Kidney (tissue), 14 donors: ENCODE data around the gene THTPA. TPM values are rescaled to one million over a fixed set of nuclear protein-coding genes. Genes with fewer than 3 reads are reported as not detected.

Source experiments
- DNase-seq, 5 donors: peaks; one replicate each; pipeline ENCODE4 v3.0.0-alpha.2; 2013 to 2020
- FAIRE-seq: peaks from 2 replicates; lab custom pipeline; 2012; peaks lifted over from hg19 to GRCh38; lab: Jason Lieb, UNC
- H3K27ac ChIP-seq, 2 donors: one replicate each; pipeline ENCODE4 v1.7.0; 2013; ENCODE audit warnings: low read depth in 2 of 2, low read length in 2 of 2, inconsistent platforms in 1 of 2
- H3K27me3 ChIP-seq: one replicate; pipeline ENCODE4 v1.7.1; 2013; ENCODE audit warnings: low read length, inconsistent platforms; ENCODE audit not compliant: control insufficient read depth, insufficient read depth
- H3K36me3 ChIP-seq, 3 donors: one replicate each; pipeline versions ENCODE4 v1.7.0 to v1.7.1; 2013; ENCODE audit warnings: low read length in 3 of 3, control low read depth in 1 of 3, inconsistent platforms in 1 of 3; ENCODE audit not compliant: insufficient read depth in 3 of 3, control insufficient read depth in 2 of 3
- H3K4me1 ChIP-seq, 3 donors: one replicate each; pipeline versions ENCODE4 v1.7.0 to v1.7.1; 2013; ENCODE audit warnings: low read length in 3 of 3, inconsistent platforms in 1 of 3, low read depth in 1 of 3; ENCODE audit not compliant: control insufficient read depth in 2 of 3, insufficient read depth in 2 of 3
- H3K4me3 ChIP-seq, 3 donors: one replicate each; pipeline versions ENCODE4 v1.7.0 to v1.8.1; 2013; ENCODE audit warnings: low read length in 3 of 3, control low read depth in 1 of 3, inconsistent platforms in 1 of 3
- H3K9ac ChIP-seq, 3 donors: one replicate each; pipeline versions ENCODE4 v1.7.0 to v1.7.1; 2013; ENCODE audit warnings: low read length in 3 of 3, control low read depth in 1 of 3, inconsistent platforms in 1 of 3
- H3K9me3 ChIP-seq, 3 donors: one replicate each; pipeline versions ENCODE4 v1.7.0 to v1.7.1; 2013; ENCODE audit warnings: low read length in 3 of 3, control low read depth in 1 of 3, inconsistent platforms in 1 of 3; ENCODE audit not compliant: control insufficient read depth in 2 of 3, insufficient read depth in 1 of 3
- intact Hi-C: fragments of 100-400 bp; cut with DNase I; formaldehyde crosslinking; loops from one replicate; pipeline ENCODE4 v1.11.1; 2022
- polyA plus RNA-seq: library from polyadenylated mRNA; stranded (reverse); fragments of 350-450 nt; fragmentation: Illumina TruSeq; extraction: RNeasy Lipid Tissue Mini Kit (QIAGEN cat#74804); gene quantifications from one replicate; pipeline ENCODE4 v1.2.3, GENCODE V29; 2014; ENCODE audit warnings: low read depth, low replicate concordance; ENCODE audit not compliant: insufficient read depth
- total RNA-seq: library from RNA; stranded (reverse); fragmentation: NEBNext Ultra II Directional; extraction: Animal tissue kit (Norgen Biotek cat#: 25700); gene quantifications from one replicate; pipeline ENCODE4 v1.2.1, GENCODE V29; 2021
- TF ChIP-seq, protein P1 (sequence below): IDR thresholded peaks from 3 replicates; pipeline ENCODE4 v1.5.1; 2012; ENCODE audit warnings: mild to moderate bottlenecking, moderate library complexity, borderline replicate concordance; ENCODE audit not compliant: insufficient read depth; ENCODE audit errors: extremely low read depth
- donor health status: control.
- donor health status: control.
- donor health status: control.
- donor health status: control.
- donor health status: control.
- donor health status: DM: yes; HTN: yes; CAD: no.
- donor health status: Normal renal cell carcinoma (clear cell type).

The THTPA gene
- total and polyA plus RNA-seq, 2 donors from 2014 or later, result 24.4 to 38.4 TPM

DNA sequence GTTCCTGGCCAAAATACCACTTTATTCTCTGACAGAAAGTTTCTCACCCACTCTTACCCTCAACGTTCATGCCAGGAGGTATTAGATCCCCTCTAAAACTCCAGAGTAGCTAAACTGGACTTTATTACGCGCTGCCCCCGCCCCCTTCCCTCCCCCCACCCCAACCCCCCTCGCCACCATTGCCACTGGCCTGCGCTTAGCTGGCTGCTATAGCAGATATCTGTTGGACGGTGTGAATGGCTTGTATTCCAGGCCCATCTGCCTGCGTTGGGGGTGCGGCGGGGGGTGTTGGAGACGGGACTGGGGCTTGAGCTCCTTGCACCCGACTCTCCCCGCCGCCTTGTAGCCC lies 564 bp upstream of the THTPA start:
- H3K9ac ChIP-seq, result peak overlapping the region; percentile 60 to 89 (median 65)
- TF ChIP-seq, protein P1, sequence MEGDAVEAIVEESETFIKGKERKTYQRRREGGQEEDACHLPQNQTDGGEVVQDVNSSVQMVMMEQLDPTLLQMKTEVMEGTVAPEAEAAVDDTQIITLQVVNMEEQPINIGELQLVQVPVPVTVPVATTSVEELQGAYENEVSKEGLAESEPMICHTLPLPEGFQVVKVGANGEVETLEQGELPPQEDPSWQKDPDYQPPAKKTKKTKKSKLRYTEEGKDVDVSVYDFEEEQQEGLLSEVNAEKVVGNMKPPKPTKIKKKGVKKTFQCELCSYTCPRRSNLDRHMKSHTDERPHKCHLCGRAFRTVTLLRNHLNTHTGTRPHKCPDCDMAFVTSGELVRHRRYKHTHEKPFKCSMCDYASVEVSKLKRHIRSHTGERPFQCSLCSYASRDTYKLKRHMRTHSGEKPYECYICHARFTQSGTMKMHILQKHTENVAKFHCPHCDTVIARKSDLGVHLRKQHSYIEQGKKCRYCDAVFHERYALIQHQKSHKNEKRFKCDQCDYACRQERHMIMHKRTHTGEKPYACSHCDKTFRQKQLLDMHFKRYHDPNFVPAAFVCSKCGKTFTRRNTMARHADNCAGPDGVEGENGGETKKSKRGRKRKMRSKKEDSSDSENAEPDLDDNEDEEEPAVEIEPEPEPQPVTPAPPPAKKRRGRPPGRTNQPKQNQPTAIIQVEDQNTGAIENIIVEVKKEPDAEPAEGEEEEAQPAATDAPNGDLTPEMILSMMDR, result no peak
- DNase-seq (no peak), FAIRE-seq (no peak)
- H3K9me3 ChIP-seq, result no peaks in the 10 kb centered on the region
- H3K27me3 ChIP-seq, result peaks cover 1% of the 10 kb centered on the region
- H3K36me3 ChIP-seq, result peaks cover 0 to 8% (median 2%) of the 10 kb centered on the region in 3 donors
- H3K4me1 ChIP-seq, result peaks cover 0 to 19% (median 5%) of the 10 kb centered on the region in 3 donors
- peak overlapping the region; percentile 56 to 88 (median 85) for H3K4me3 ChIP-seq
- intact Hi-C loops, result no loop called here
- peak overlapping the region; percentile 97 to 98 for H3K27ac ChIP-seq

DNA sequence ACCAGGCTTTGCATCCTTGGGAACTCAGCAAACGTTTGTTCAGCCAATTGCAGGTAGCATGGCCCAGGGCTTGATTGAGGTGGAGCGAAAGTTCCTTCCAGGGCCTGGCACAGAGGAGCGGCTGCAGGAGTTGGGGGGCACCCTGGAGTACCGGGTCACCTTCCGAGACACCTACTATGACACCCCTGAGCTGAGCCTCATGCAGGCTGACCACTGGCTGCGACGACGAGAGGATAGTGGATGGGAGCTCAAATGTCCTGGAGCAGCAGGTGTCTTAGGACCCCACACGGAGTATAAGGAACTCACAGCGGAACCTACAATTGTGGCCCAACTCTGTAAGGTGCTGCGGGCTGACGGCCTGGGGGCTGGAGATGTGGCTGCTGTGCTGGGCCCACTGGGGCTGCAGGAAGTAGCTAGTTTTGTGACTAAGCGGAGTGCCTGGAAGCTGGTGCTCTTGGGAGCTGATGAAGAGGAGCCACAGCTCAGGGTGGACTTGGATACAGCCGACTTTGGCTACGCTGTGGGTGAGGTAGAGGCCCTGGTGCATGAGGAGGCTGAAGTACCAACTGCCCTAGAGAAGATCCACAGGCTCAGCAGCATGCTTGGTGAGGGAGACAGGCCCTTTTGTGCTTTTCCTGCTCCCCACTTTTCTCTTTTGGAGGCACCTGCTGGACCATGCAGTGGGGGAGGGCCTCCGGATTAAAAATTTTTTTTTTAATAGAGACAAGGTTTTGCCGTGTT lies 799 bp downstream of the THTPA start:
- peak in 2 of 5 donors; percentile 40 to 74 for DNase-seq
- Histone ChIP-seq H3K27ac (peak overlapping the region; percentile 97 to 98), H3K27me3 (no peaks in the 10 kb centered on the region), H3K9ac (peak overlapping the region; percentile 65 to 98 (median 89)), H3K36me3 (peaks cover 2 to 13% (median 12%) of the 10 kb centered on the region in 3 donors), H3K4me1 (peaks cover 0 to 18% (median 5%) of the 10 kb centered on the region in 3 donors), H3K9me3 (no peaks in the 10 kb centered on the region), H3K4me3 (peak overlapping the region; percentile 56 to 88 (median 85))
- TF ChIP-seq, protein P1, result no peak
- intact Hi-C loops, result no loop called here
- no peak for FAIRE-seq

DNA sequence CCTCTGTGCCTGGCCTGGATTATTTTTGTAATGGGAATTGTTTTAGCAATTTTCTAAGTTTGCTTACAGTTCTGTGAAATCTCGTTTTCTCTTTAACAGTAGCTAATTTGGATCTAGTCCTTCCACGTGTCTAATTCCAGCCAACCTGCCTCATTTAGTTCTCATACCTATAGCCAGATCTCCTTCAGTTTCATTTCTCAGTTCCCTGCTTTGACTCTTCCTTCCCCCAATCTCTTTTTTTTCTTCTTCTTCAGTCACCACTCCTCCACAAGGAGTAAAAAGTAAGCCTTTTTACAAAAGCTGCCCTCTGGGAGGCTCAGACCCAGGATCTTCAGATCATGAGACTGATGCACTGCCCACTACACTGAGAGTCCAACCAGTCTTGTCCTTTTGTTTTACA lies 1.4 kb downstream of the THTPA start:
- Histone ChIP-seq H3K36me3 (peaks cover 2 to 16% (median 13%) of the 10 kb centered on the region in 3 donors), H3K27ac (no peak overlapping the region), H3K4me3 (no peak overlapping the region), H3K9ac (no peak overlapping the region), H3K9me3 (no peaks in the 10 kb centered on the region), H3K4me1 (peaks cover 0 to 18% (median 5%) of the 10 kb centered on the region in 3 donors), H3K27me3 (no peaks in the 10 kb centered on the region)
- TF ChIP-seq, protein P1, result no peak
- DNase-seq (no peak), FAIRE-seq (no peak)
- intact Hi-C loops, result no loop called here
